Activated naive CD4-positive, alpha-beta T cell treated with anti-CD3 and anti-CD28 coated beads, Interleukin-2, amount 50 U/mL, for 24 hours (primary cell): ENCODE measurements around the gene APP.

Experiments used
- H3K27ac Mint-ChIP-seq: one replicate; pipeline ENCODE4 v1.8.0; 2021; ENCODE audit warnings: mild to moderate bottlenecking, mixed read lengths
- H3K27me3 Mint-ChIP-seq: one replicate; pipeline ENCODE4 v1.8.0; 2021; ENCODE audit warnings: mixed read lengths
- H3K36me3 Mint-ChIP-seq: one replicate; pipeline ENCODE4 v1.8.0; 2021; ENCODE audit warnings: mixed read lengths
- H3K4me1 Mint-ChIP-seq: one replicate; pipeline ENCODE4 v1.8.0; 2021; ENCODE audit warnings: mixed read lengths
- H3K4me3 Mint-ChIP-seq: one replicate; pipeline ENCODE4 v1.8.0; 2021; ENCODE audit warnings: mild to moderate bottlenecking, mixed read lengths
- H3K9me3 Mint-ChIP-seq: one replicate; pipeline ENCODE4 v1.8.0; 2021; ENCODE audit warnings: mixed read lengths

APP gene

GRCh38 chr21:25884311-25884710, 286.3 kb downstream of the APP start:
- Mint-ChIP-seq H3K27ac (no peak overlapping the region), H3K9me3 (no peaks in the 10 kb centered on the region), H3K36me3 (peaks cover 8% of the 10 kb centered on the region), H3K27me3 (no peaks in the 10 kb centered on the region), H3K4me3 (no peak overlapping the region), H3K4me1 (no peaks in the 10 kb centered on the region)

GRCh38 chr21:25881524-25882376, 288.8 kb downstream of the APP start:
- no peaks in the 10 kb centered on the region for H3K4me1 Mint-ChIP-seq
- H3K4me3 Mint-ChIP-seq: no peak overlapping the region
- no peaks in the 10 kb centered on the region for H3K27me3 Mint-ChIP-seq
- H3K9me3 Mint-ChIP-seq: no peaks in the 10 kb centered on the region
- H3K27ac Mint-ChIP-seq: no peak overlapping the region
- H3K36me3 Mint-ChIP-seq: peaks cover 2% of the 10 kb centered on the region

GRCh38 chr21:25879203-25879602, 291.4 kb downstream of the APP start:
- H3K36me3 Mint-ChIP-seq: peaks cover 4% of the 10 kb centered on the region
- H3K4me1 Mint-ChIP-seq: no peaks in the 10 kb centered on the region
- no peaks in the 10 kb centered on the region for H3K9me3 Mint-ChIP-seq
- no peak overlapping the region for H3K4me3 Mint-ChIP-seq
- H3K27me3 Mint-ChIP-seq: no peaks in the 10 kb centered on the region
- H3K27ac Mint-ChIP-seq: no peak overlapping the region

GRCh38 chr21:25878344-25878743, 292.2 kb downstream of the APP start:
- peaks cover 4% of the 10 kb centered on the region for H3K36me3 Mint-ChIP-seq
- H3K9me3 Mint-ChIP-seq: no peaks in the 10 kb centered on the region
- no peaks in the 10 kb centered on the region for H3K4me1 Mint-ChIP-seq
- no peak overlapping the region for H3K27ac Mint-ChIP-seq
- H3K27me3 Mint-ChIP-seq: no peaks in the 10 kb centered on the region
- H3K4me3 Mint-ChIP-seq: no peak overlapping the region

GRCh38 chr21:25872271-25872670, 298.3 kb downstream of the APP start:
- H3K27ac Mint-ChIP-seq: no peak overlapping the region
- no peaks in the 10 kb centered on the region for H3K4me1 Mint-ChIP-seq
- no peaks in the 10 kb centered on the region for H3K9me3 Mint-ChIP-seq
- no peaks in the 10 kb centered on the region for H3K27me3 Mint-ChIP-seq
- H3K4me3 Mint-ChIP-seq: no peak overlapping the region
- H3K36me3 Mint-ChIP-seq: peaks cover 4% of the 10 kb centered on the region

- no peaks in the 10 kb centered on the region for H3K9me3 Mint-ChIP-seq
- no peaks in the 10 kb centered on the region for H3K27me3 Mint-ChIP-seq
- no peaks in the 10 kb centered on the region for H3K4me1 Mint-ChIP-seq
- H3K36me3 Mint-ChIP-seq: peaks cover 2% of the 10 kb centered on the region
- no peak overlapping the region for H3K4me3 Mint-ChIP-seq
- H3K27ac Mint-ChIP-seq: no peak overlapping the region
These were observed 299.0 kb downstream of the APP start for GRCh38 chr21:25871566-25871965.

GRCh38 chr21:25870084-25870483, 300.5 kb downstream of the APP start:
- Mint-ChIP-seq H3K4me3 (no peak overlapping the region), H3K9me3 (no peaks in the 10 kb centered on the region), H3K27ac (no peak overlapping the region), H3K4me1 (no peaks in the 10 kb centered on the region), H3K36me3 (no peaks in the 10 kb centered on the region), H3K27me3 (no peaks in the 10 kb centered on the region)

- H3K36me3 Mint-ChIP-seq: no peaks in the 10 kb centered on the region
These were observed 303.5 kb downstream of the APP start for GRCh38 chr21:25867061-25867460.

GRCh38 chr21:25863747-25864146, 306.8 kb downstream of the APP start:
- H3K4me3 Mint-ChIP-seq: no peak overlapping the region
- peaks cover 2% of the 10 kb centered on the region for H3K27me3 Mint-ChIP-seq
- no peak overlapping the region for H3K27ac Mint-ChIP-seq

More at GRCh38 chr21:25867061-25867460, 303.5 kb downstream of the APP start:
- no peaks in the 10 kb centered on the region for H3K4me1 Mint-ChIP-seq
- H3K9me3 Mint-ChIP-seq: no peaks in the 10 kb centered on the region
- H3K4me3 Mint-ChIP-seq: no peak overlapping the region
- no peaks in the 10 kb centered on the region for H3K27me3 Mint-ChIP-seq
- no peak overlapping the region for H3K27ac Mint-ChIP-seq

GRCh38 chr21:25863031-25863430, 307.5 kb downstream of the APP start:
- Mint-ChIP-seq H3K4me3 (no peak overlapping the region), H3K27ac (no peak overlapping the region), H3K36me3 (no peaks in the 10 kb centered on the region), H3K4me1 (no peaks in the 10 kb centered on the region), H3K9me3 (no peaks in the 10 kb centered on the region), H3K27me3 (peaks cover 2% of the 10 kb centered on the region)

More at GRCh38 chr21:25863747-25864146, 306.8 kb downstream of the APP start:
- no peaks in the 10 kb centered on the region for H3K36me3 Mint-ChIP-seq
- no peaks in the 10 kb centered on the region for H3K9me3 Mint-ChIP-seq
- no peaks in the 10 kb centered on the region for H3K4me1 Mint-ChIP-seq

- H3K4me1 Mint-ChIP-seq: no peaks in the 10 kb centered on the region
These were observed 308.0 kb downstream of the APP start for GRCh38 chr21:25862596-25862995.

GRCh38 chr21:25862112-25862511, 308.5 kb downstream of the APP start:
- H3K36me3 Mint-ChIP-seq: no peaks in the 10 kb centered on the region
- no peaks in the 10 kb centered on the region for H3K9me3 Mint-ChIP-seq
- no peaks in the 10 kb centered on the region for H3K4me1 Mint-ChIP-seq
- no peak overlapping the region for H3K27ac Mint-ChIP-seq
- peaks cover 2% of the 10 kb centered on the region for H3K27me3 Mint-ChIP-seq
- no peak overlapping the region for H3K4me3 Mint-ChIP-seq

More at GRCh38 chr21:25862596-25862995, 308.0 kb downstream of the APP start:
- Mint-ChIP-seq H3K4me3 (no peak overlapping the region), H3K27ac (no peak overlapping the region), H3K27me3 (peaks cover 2% of the 10 kb centered on the region), H3K36me3 (no peaks in the 10 kb centered on the region), H3K9me3 (no peaks in the 10 kb centered on the region)

- Mint-ChIP-seq H3K9me3 (no peaks in the 10 kb centered on the region), H3K36me3 (no peaks in the 10 kb centered on the region), H3K4me1 (no peaks in the 10 kb centered on the region), H3K27me3 (peaks cover 2% of the 10 kb centered on the region), H3K4me3 (no peak overlapping the region), H3K27ac (no peak overlapping the region)
These were observed 311.2 kb downstream of the APP start for GRCh38 chr21:25859235-25859929.

GRCh38 chr21:25858325-25858724, 312.2 kb downstream of the APP start:
- peaks cover 4% of the 10 kb centered on the region for H3K27me3 Mint-ChIP-seq
- no peaks in the 10 kb centered on the region for H3K4me1 Mint-ChIP-seq
- no peak overlapping the region for H3K27ac Mint-ChIP-seq
- no peaks in the 10 kb centered on the region for H3K9me3 Mint-ChIP-seq
- no peak overlapping the region for H3K4me3 Mint-ChIP-seq
- H3K36me3 Mint-ChIP-seq: no peaks in the 10 kb centered on the region

- Mint-ChIP-seq H3K4me3 (no peak overlapping the region), H3K36me3 (no peaks in the 10 kb centered on the region), H3K27me3 (peaks cover 4% of the 10 kb centered on the region), H3K4me1 (no peaks in the 10 kb centered on the region), H3K9me3 (no peaks in the 10 kb centered on the region), H3K27ac (no peak overlapping the region)
These were observed 313.1 kb downstream of the APP start for GRCh38 chr21:25857308-25858074.

- H3K4me1 Mint-ChIP-seq: no peaks in the 10 kb centered on the region
- H3K27me3 Mint-ChIP-seq: peaks cover 4% of the 10 kb centered on the region
- no peak overlapping the region for H3K27ac Mint-ChIP-seq
- H3K4me3 Mint-ChIP-seq: no peak overlapping the region
- no peaks in the 10 kb centered on the region for H3K36me3 Mint-ChIP-seq
- H3K9me3 Mint-ChIP-seq: no peaks in the 10 kb centered on the region
These were observed 315.0 kb downstream of the APP start for GRCh38 chr21:25855576-25855975.
